GM18868 (cell line): ENCODE results near the gene CDC42BPA.
"Not testable (repeated sequence)": the region's sequence is repeated elsewhere in the genome, so short reads cannot be mapped to it uniquely, and the experiment has no call there.

Experiments used
- ATAC-seq: cut with Tn5 transposase; IDR thresholded peaks from one replicate; pipeline ENCODE4 v1.9.1; 2021; ENCODE audit warnings: mild to moderate bottlenecking, moderate library complexity; ENCODE audit not compliant: unreplicated experiment

CDC42BPA gene

GRCh38 chr1:227004796-227005195, 313.5 kb downstream of the CDC42BPA start:
- no peak for ATAC-seq

- ATAC-seq = no peak
Measured at GRCh38 chr1:227003165-227003564, 315.1 kb downstream of the CDC42BPA start.

- ATAC-seq = no peak
Measured at GRCh38 chr1:227002531-227003049, 315.7 kb downstream of the CDC42BPA start.

- ATAC-seq = not testable (repeated sequence)
Measured at GRCh38 chr1:226999579-226999978, 318.7 kb downstream of the CDC42BPA start.

GRCh38 chr1:226995365-226996332, 322.6 kb downstream of the CDC42BPA start:
- peak; percentile 99 for ATAC-seq

- no peak for ATAC-seq
Measured at GRCh38 chr1:226994586-226995364, 323.5 kb downstream of the CDC42BPA start.

- ATAC-seq = no peak
Measured at GRCh38 chr1:226993814-226994585, 324.3 kb downstream of the CDC42BPA start.

- ATAC-seq = no peak
Measured at GRCh38 chr1:226991920-226992319, 326.4 kb downstream of the CDC42BPA start.

GRCh38 chr1:226990133-226990716, 328.1 kb downstream of the CDC42BPA start:
- peak; percentile 88 for ATAC-seq

- no peak for ATAC-seq
Measured at GRCh38 chr1:226989085-226989920, 329.0 kb downstream of the CDC42BPA start.

- peak; percentile 32 for ATAC-seq
Measured at GRCh38 chr1:226988334-226988666, 330.0 kb downstream of the CDC42BPA start.

GRCh38 chr1:226987623-226988333, 330.5 kb downstream of the CDC42BPA start:
- no peak for ATAC-seq

- ATAC-seq = no peak
Measured at GRCh38 chr1:226987179-226987536, 331.1 kb downstream of the CDC42BPA start.

- no peak for ATAC-seq
Measured at GRCh38 chr1:226986496-226987178, 331.7 kb downstream of the CDC42BPA start.

- no peak for ATAC-seq
Measured at GRCh38 chr1:226985839-226986463, 332.3 kb downstream of the CDC42BPA start.

GRCh38 chr1:226985239-226985838, 333.0 kb downstream of the CDC42BPA start:
- ATAC-seq = no peak

- no peak for ATAC-seq
Measured at GRCh38 chr1:226984521-226985238, 333.6 kb downstream of the CDC42BPA start.
